HG03558 (cell line): ENCODE data around the gene TPRG1L.

Experiments used
- ATAC-seq: cut with Tn5 transposase; IDR thresholded peaks from one replicate; pipeline ENCODE4 v1.9.1; 2021; ENCODE audit warnings: moderate number of reproducible peaks; ENCODE audit not compliant: unreplicated experiment; ENCODE audit errors: extremely low read depth

TPRG1L gene

GRCh38 chr1:3658231-3658615 lies 33.4 kb downstream of the TPRG1L start:
- ATAC-seq: no peak

GRCh38 chr1:3659093-3659492 lies 34.3 kb downstream of the TPRG1L start:
- ATAC-seq: no peak

- no peak for ATAC-seq
Observed at GRCh38 chr1:3660704-3661103, 35.9 kb downstream of the TPRG1L start.

GRCh38 chr1:3661631-3662030 lies 36.8 kb downstream of the TPRG1L start:
- ATAC-seq: no peak

- ATAC-seq: no peak
Observed at GRCh38 chr1:3662080-3662671, 37.4 kb downstream of the TPRG1L start.

GRCh38 chr1:3663999-3664699 lies 39.3 kb downstream of the TPRG1L start:
- ATAC-seq: no peak

GRCh38 chr1:3664700-3665375 lies 40.0 kb downstream of the TPRG1L start:
- ATAC-seq: no peak

- ATAC-seq: no peak
Observed at GRCh38 chr1:3668148-3668547, 43.3 kb downstream of the TPRG1L start.

- ATAC-seq: no peak
Observed at GRCh38 chr1:3668585-3669300, 43.9 kb downstream of the TPRG1L start.

- no peak for ATAC-seq
Observed at GRCh38 chr1:3669421-3669821, 44.6 kb downstream of the TPRG1L start.

GRCh38 chr1:3669971-3670431 lies 45.2 kb downstream of the TPRG1L start:
- ATAC-seq: no peak

- ATAC-seq: no peak
Observed at GRCh38 chr1:3670823-3671265, 46.0 kb downstream of the TPRG1L start.

- no peak for ATAC-seq
Observed at GRCh38 chr1:3671371-3672180, 46.8 kb downstream of the TPRG1L start.

- ATAC-seq: no peak
Observed at GRCh38 chr1:3672231-3672970, 47.6 kb downstream of the TPRG1L start.

GRCh38 chr1:3672971-3673361 lies 48.2 kb downstream of the TPRG1L start:
- ATAC-seq: no peak

- no peak for ATAC-seq
Observed at GRCh38 chr1:3673381-3674099, 48.7 kb downstream of the TPRG1L start.

- no peak for ATAC-seq
Observed at GRCh38 chr1:3674100-3675094, 49.6 kb downstream of the TPRG1L start.

GRCh38 chr1:3675436-3675835 lies 50.6 kb downstream of the TPRG1L start:
- ATAC-seq: no peak
